Ovary (tissue), 9 donors: Measurements from ENCODE around the gene ADARB2. TPM values are rescaled to one million over a fixed set of nuclear protein-coding genes. Genes with fewer than 3 reads are reported as not detected.

Experiments used
- DNase-seq, 5 donors: peaks; one replicate each; pipeline ENCODE4 v3.0.0-alpha.2; 2019 to 2020
- H3K27ac ChIP-seq, 2 donors: fragments of 200-600 bp; one replicate each; pipeline versions ENCODE4 v1.5.1 to v1.8.0; 2019 to 2022
- H3K27me3 ChIP-seq: fragments of 200-600 bp; one replicate; pipeline ENCODE4 v1.8.0; 2022
- H3K36me3 ChIP-seq: fragments of 200-600 bp; sonication (generic); one replicate; pipeline ENCODE4 v1.5.1; 2019
- H3K4me1 ChIP-seq: one replicate; pipeline ENCODE4 v1.8.1; 2013; ENCODE audit warnings: mild to moderate bottlenecking, moderate library complexity; ENCODE audit not compliant: insufficient read depth
- H3K4me3 ChIP-seq: fragments of 200-600 bp; sonication (generic); one replicate; pipeline ENCODE4 v1.5.1; 2017
- H3K9me3 ChIP-seq, 2 donors: fragments of 200-600 bp in 1 of 2; sonication (generic) in 1 of 2; one replicate each; pipeline versions ENCODE4 v1.5.1 to v1.8.1; 2013 to 2019; ENCODE audit warnings: mild to moderate bottlenecking in 1 of 2, moderate library complexity in 1 of 2
- CTCF ChIP-seq, 3 donors: fragments of 450-650 bp in 2 of 3; fragments of 200-600 bp in 1 of 3; IDR thresholded peaks; one replicate each; pipeline versions ENCODE4 v1.5.1 to v1.8.0; 2016 to 2022; ENCODE audit warnings: antibody characterized with exemption in 3 of 3, mild to moderate bottlenecking in 1 of 3
- EP300 ChIP-seq: sonication (generic); formaldehyde crosslinking; IDR thresholded peaks from one replicate; pipeline ENCODE4 v1.6.1; 2017; ENCODE audit warnings: antibody characterized with exemption
- POLR2A ChIP-seq: fragments of 450-650 bp; IDR thresholded peaks from one replicate; pipeline ENCODE4 v1.6.1; 2017; ENCODE audit warnings: antibody characterized with exemption, mild to moderate bottlenecking, moderate library complexity
- WGBS, 3 donors: extraction: QIAGEN DNeasy Blood & Tissue Kit in 1 of 3; methylation state at CpG; one replicate each; pipeline versions ENCODE4 v1.1.5 to v1.1.7; 2013 to 2017; 5-methylcytosine and 5-hydroxymethylcytosine counted together
- intact Hi-C, 4 donors: fragments of 100-400 bp; cut with DNase I; formaldehyde crosslinking; loops; one replicate each; pipeline versions ENCODE4 v1.11.0 to v1.15.1; 2022 to 2023
- polyA plus RNA-seq, 2 donors: library from polyadenylated mRNA; stranded (reverse); fragments of 200-250 nt in 1 of 2; fragments of 350-450 nt in 1 of 2; fragmentation: Illumina TruSeq in 1 of 2; extraction: RNeasy Lipid Tissue Mini Kit (QIAGEN cat#74804) in 1 of 2; gene quantifications; one replicate each; pipeline ENCODE4 v1.2.3, GENCODE V29; 2013 to 2014
- total RNA-seq, 7 donors: library from RNA; depleted of rRNA in 2 of 7; stranded (reverse); fragments of >200 nt in 2 of 7; fragmentation: NEBNext Ultra II Directional in 3 of 7; extraction: Animal tissue kit (Norgen Biotek cat#: 25700) in 3 of 7; gene quantifications; one replicate each; pipeline versions ENCODE4 v1.1.0 to v1.2.4, GENCODE V29; 2016 to 2023
- donor health status: DM: no; HTN: no; CAD: no; lungs with moderate emphysema.
- donor health status: DM: no; HTN: no; CAD: no.
- donor health status: Bipolar disorder and iron deficiency.
- donor health status: DM: yes; HTN: yes; CAD: no.
- donor health status: DM: no; HTN: no; CAD: no.
- donor health status: DM: yes; HTN: yes; CAD: no.

Gene ADARB2
- total and polyA plus RNA-seq, 9 donors = 0.12 to 2.0 (median 0.36) TPM; not detected in 2

- TF ChIP-seq CTCF (IDR thresholded peaks at IDR 0.05) = no peak
- no peak for TF ChIP-seq POLR2A
- no peak for TF ChIP-seq EP300
- no peak for DNase-seq
- 86 to 91% (median 90%) methylated on average over 17 of the region's 17 CpGs for WGBS, 3 donors
- Histone ChIP-seq H3K36me3 (no peaks in the 10 kb centered on the region), H3K27me3 (no peaks in the 10 kb centered on the region), H3K4me3 (no peak overlapping the region), H3K9me3 (no peaks in the 10 kb centered on the region), H3K27ac (no peak overlapping the region), H3K4me1 (no peaks in the 10 kb centered on the region)
- intact Hi-C loops = no loop called here
Observed at GRCh38 chr10:1148855-1149605, 588.3 kb downstream of the ADARB2 start.

GRCh38 chr10:1147810-1148209, 589.5 kb downstream of the ADARB2 start:
- DNase-seq = no peak
- no peaks in the 10 kb centered on the region for H3K36me3 ChIP-seq
- H3K9me3 ChIP-seq = no peaks in the 10 kb centered on the region
- no peak overlapping the region for H3K4me3 ChIP-seq
- no peak overlapping the region for H3K27ac ChIP-seq
- H3K27me3 ChIP-seq = no peaks in the 10 kb centered on the region
- intact Hi-C loops = no loop called here
- 57 to 67% (median 65%) methylated on average over 5 of the region's 5 CpGs for WGBS, 3 donors
- TF ChIP-seq POLR2A (no peak), EP300 (no peak), CTCF (IDR thresholded peaks at IDR 0.05) (no peak)
- H3K4me1 ChIP-seq = no peaks in the 10 kb centered on the region

- H3K27ac ChIP-seq = no peak overlapping the region
- no peak overlapping the region for H3K4me3 ChIP-seq
- H3K4me1 ChIP-seq = no peaks in the 10 kb centered on the region
- DNase-seq = no peak
- no peak for TF ChIP-seq POLR2A
- H3K36me3 ChIP-seq = no peaks in the 10 kb centered on the region
- no peaks in the 10 kb centered on the region for H3K9me3 ChIP-seq
- H3K27me3 ChIP-seq = no peaks in the 10 kb centered on the region
- 37 to 55% (median 46%) methylated on average over 3 of the region's 3 CpGs for WGBS, 3 donors
- intact Hi-C loops = no loop called here
Observed at GRCh38 chr10:1142596-1142995, 594.7 kb downstream of the ADARB2 start.

- H3K4me1 ChIP-seq = no peaks in the 10 kb centered on the region
- H3K4me3 ChIP-seq = no peak overlapping the region
- WGBS, 3 donors = 94 to 95% (median 95%) methylated on average over 11 of the region's 11 CpGs
- no peaks in the 10 kb centered on the region for H3K27me3 ChIP-seq
- intact Hi-C loops = no loop called here
- no peak overlapping the region for H3K27ac ChIP-seq
- no peak for DNase-seq
- H3K36me3 ChIP-seq = no peaks in the 10 kb centered on the region
- H3K9me3 ChIP-seq = no peaks in the 10 kb centered on the region
- no peak for TF ChIP-seq POLR2A
- no peak for TF ChIP-seq EP300
- no peak for TF ChIP-seq CTCF (IDR thresholded peaks at IDR 0.05)
Observed at GRCh38 chr10:1141701-1142100, 595.6 kb downstream of the ADARB2 start.

- no peaks in the 10 kb centered on the region for H3K9me3 ChIP-seq
- H3K4me3 ChIP-seq = no peak overlapping the region
- 64 to 71% (median 66%) methylated on average over 7 of the region's 7 CpGs for WGBS, 3 donors
- TF ChIP-seq EP300 (no peak), CTCF (IDR thresholded peaks at IDR 0.05) (no peak), POLR2A (no peak)
- intact Hi-C loops = no loop called here
- no peaks in the 10 kb centered on the region for H3K27me3 ChIP-seq
- DNase-seq = no peak
- no peaks in the 10 kb centered on the region for H3K4me1 ChIP-seq
- no peaks in the 10 kb centered on the region for H3K36me3 ChIP-seq
- no peak overlapping the region for H3K27ac ChIP-seq
Observed at GRCh38 chr10:1141261-1141660, 596.1 kb downstream of the ADARB2 start.
